HG03103 (cell line): ENCODE results near the gene EPB41L1.

Source experiments
- ATAC-seq: cut with Tn5 transposase; IDR thresholded peaks from one replicate; pipeline ENCODE4 v1.9.1; 2021; ENCODE audit warnings: low read depth; ENCODE audit not compliant: unreplicated experiment

The EPB41L1 gene

GRCh38 chr20:36274181-36274841 is 119.8 kb downstream of the EPB41L1 start:
- no peak for ATAC-seq

DNA sequence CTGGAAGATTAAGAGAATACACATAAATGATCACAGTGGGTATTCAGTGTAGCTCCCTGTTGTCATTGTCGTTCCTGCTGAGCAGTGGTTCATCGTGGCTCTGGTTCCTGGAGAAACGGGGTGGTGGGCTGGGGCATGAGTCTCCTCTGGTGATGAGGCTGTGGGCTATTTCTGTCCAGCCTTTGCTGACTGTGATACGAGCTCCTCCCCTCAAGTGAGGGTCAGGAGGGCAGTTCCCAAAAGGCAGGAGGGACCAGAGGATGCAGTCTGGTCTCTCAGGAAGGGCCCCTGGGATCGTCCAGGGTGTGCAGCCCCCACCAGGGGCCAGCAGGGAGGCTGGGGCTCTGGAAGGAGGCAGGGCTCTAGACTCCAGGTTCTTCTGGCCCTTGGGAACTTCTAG is 120.5 kb downstream of the EPB41L1 start:
- no peak for ATAC-seq

- ATAC-seq: no peak
Measured at GRCh38 chr20:36275441-36276189, 121.1 kb downstream of the EPB41L1 start.

DNA sequence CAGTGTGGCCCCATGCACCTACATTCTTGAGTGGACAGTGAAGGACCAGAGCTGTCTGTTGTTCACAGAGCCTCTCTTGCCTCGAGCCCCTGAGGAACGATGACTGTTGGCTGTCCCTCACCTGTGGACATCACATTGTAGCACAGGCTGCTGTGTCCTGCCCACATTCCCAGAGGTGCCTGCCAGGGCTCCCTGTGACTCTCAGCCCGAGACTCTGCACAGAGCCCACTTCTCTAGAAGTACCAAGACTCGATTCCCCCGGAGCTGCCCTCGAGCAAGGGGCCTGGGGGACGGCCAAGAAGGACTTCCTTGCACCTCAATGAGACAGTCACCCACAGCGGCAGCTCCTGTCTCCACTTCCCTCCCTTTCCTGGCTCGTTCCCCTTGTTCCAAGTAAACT is 123.0 kb downstream of the EPB41L1 start:
- no peak for ATAC-seq

- ATAC-seq: no peak
Measured at GRCh38 chr20:36279362-36279761, 124.8 kb downstream of the EPB41L1 start.

- no peak for ATAC-seq
Measured at GRCh38 chr20:36279776-36280175, 125.2 kb downstream of the EPB41L1 start.

DNA sequence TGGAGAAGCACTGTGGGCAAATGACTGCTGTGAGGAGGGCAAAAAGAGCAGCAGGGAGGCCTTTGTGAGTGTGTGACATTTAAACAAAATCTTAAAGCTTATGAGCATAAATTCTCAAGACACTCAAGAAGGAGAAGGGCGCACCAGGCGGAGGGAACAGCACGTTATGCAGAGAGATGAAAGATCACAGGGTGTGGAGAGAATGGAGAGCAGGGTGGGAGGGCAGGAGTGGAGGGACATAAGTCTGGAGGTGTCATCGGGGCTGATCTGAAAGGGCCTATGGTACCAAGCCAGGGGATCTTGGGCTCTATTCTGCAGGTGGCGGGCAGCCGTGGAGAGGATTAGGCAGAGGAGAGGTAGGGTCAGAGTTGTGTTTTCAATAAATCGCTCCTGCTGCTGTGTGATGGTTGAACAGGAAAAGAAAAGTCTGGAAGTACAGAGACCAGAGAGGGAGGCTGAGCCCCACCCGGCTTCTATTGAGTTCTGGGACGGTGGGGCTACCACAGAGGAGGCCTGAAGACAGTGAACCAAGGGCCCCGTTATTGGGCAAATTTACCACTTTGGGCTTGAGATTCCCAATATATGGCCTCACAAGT is 127.3 kb downstream of the EPB41L1 start:
- ATAC-seq: no peak
